HCT116 (cell line): Measurements from ENCODE around the gene KCTD2. TPM values are rescaled to one million over a fixed set of nuclear protein-coding genes. Genes with fewer than 3 reads are reported as not detected.
A peak's percentile ranks its signal among the peaks of the same experiment; 100 is the strongest.

Source experiments
- ATAC-seq: fragments of 200-7000 bp; cut with Tn5 transposase; 2 replicates; pipeline ENCODE4 v1.9.1; 2020; ENCODE audit warnings: mild to moderate bottlenecking, moderate library complexity
- BruUV-seq: library from RNA; stranded (reverse); fragments of 400-500 nt; replicated peaks from 2 replicates; lab custom pipeline; 2021; lab: Mats Ljungman, UMichigan
- CTCF ChIA-PET: fragments of 300-600 bp; sonication (Branson Sonifier 250); formaldehyde crosslinking; loops from one replicate; lab custom pipeline; 2021; ENCODE audit warnings: antibody characterized with exemption; lab: Charles Lee
- POLR2A ChIA-PET: fragments of 300-600, 350-600 bp; sonication (Branson Sonifier 250); formaldehyde crosslinking; loops from one replicate; lab custom pipeline; 2021; ENCODE audit warnings: antibody characterized with exemption; lab: Charles Lee
- RAD21 ChIA-PET, 2 experiments: fragments of 300-600 bp; sonication (Branson Sonifier 250); formaldehyde crosslinking; loops; one replicate each; lab custom pipeline; 2023; ENCODE audit warnings: low total read pairs in 2 of 2; ENCODE audit not compliant: uncharacterized antibody in 2 of 2, unreplicated experiment in 2 of 2, low non-redundant PET in 1 of 2; lab: Charles Lee
- DNase-seq: peaks from one replicate; pipeline ENCODE4 v3.0.0-alpha.2; 2010; ENCODE audit warnings: low read depth, low spot score
- H2AFZ ChIP-seq: fragments of 200-600 bp; shearing (Covaris generic), sonication (generic); 2 replicates; pipeline ENCODE4 v1.6.1; 2017; ENCODE audit warnings: low read depth, mixed run types, mixed read lengths, antibody characterized with exemption, low read length; ENCODE audit not compliant: poor library complexity, severe bottlenecking
- H3K27ac ChIP-seq: 2 replicates; pipeline ENCODE4 v1.5.1; 2012; ENCODE audit warnings: low read depth, low read length
- H3K27me3 ChIP-seq: fragments of 200-600 bp; sonication (generic); 2 replicates; pipeline ENCODE4 v1.6.1; 2016; ENCODE audit warnings: mixed run types, low read length, mixed read lengths; ENCODE audit not compliant: insufficient read depth
- H3K36me3 ChIP-seq, 2 experiments: fragments of 200-500 bp in 1 of 2; fragments of 200-600 bp in 1 of 2; sonication (Bioruptor generic) in 1 of 2; sonication (generic) in 1 of 2; 2 replicates each; pipeline versions ENCODE4 v1.5.1 to v1.6.1; 2014 to 2016; ENCODE audit warnings: low read length in 2 of 2, inconsistent platforms in 1 of 2, mixed read lengths in 1 of 2, mixed run types in 1 of 2; ENCODE audit not compliant: insufficient read depth in 2 of 2, control insufficient read depth in 1 of 2
- H3K4me1 ChIP-seq, 2 experiments: fragments of 200-600 bp in 1 of 2; sonication (generic) in 1 of 2; 2 replicates each; pipeline versions ENCODE4 v1.5.1 to v1.6.1; 2012 to 2017; ENCODE audit warnings: low read length in 2 of 2, inconsistent platforms in 1 of 2, mild to moderate bottlenecking in 1 of 2, mixed read lengths in 1 of 2, mixed run types in 1 of 2, moderate library complexity in 1 of 2; ENCODE audit not compliant: insufficient read depth in 2 of 2, control insufficient read depth in 1 of 2
- H3K4me2 ChIP-seq: fragments of 200-600 bp; sonication (generic); 2 replicates; pipeline ENCODE4 v1.6.1; 2017; ENCODE audit warnings: mixed run types, low read length, mixed read lengths
- H3K4me3 ChIP-seq, 2 experiments: fragments of 200-600 bp in 1 of 2; sonication (generic) in 1 of 2; replicated peaks in 1 of 2; 2 replicates each; pipeline ENCODE4 v1.5.1; 2011 to 2016; ENCODE audit warnings: low read length in 2 of 2, control low read depth in 1 of 2, low read depth in 1 of 2, mild to moderate bottlenecking in 1 of 2, mixed read lengths in 1 of 2, mixed run types in 1 of 2
- H3K79me2 ChIP-seq: fragments of 200-600 bp; sonication (generic); 2 replicates; pipeline ENCODE4 v1.6.1; 2017; ENCODE audit warnings: mild to moderate bottlenecking, mixed run types, low read length, moderate library complexity, mixed read lengths; ENCODE audit not compliant: insufficient read depth
- H3K9ac ChIP-seq: fragments of 200-600 bp; sonication (generic); 2 replicates; pipeline ENCODE4 v1.6.1; 2016; ENCODE audit warnings: low read length, mixed read lengths
- H3K9me2 ChIP-seq: fragments of 200-600 bp; sonication (generic), shearing (Covaris generic); 2 replicates; pipeline ENCODE4 v1.6.1; 2017; ENCODE audit warnings: mixed run types, mild to moderate bottlenecking, moderate library complexity; ENCODE audit not compliant: insufficient read depth
- H3K9me3 ChIP-seq, 2 experiments: fragments of 200-500 bp in 1 of 2; fragments of 200-600 bp in 1 of 2; sonication (Bioruptor generic) in 1 of 2; sonication (generic) in 1 of 2; 2 replicates each; pipeline ENCODE4 v1.6.1; 2014 to 2017; ENCODE audit warnings: low read length in 2 of 2, mixed read lengths in 2 of 2, inconsistent platforms in 1 of 2, low read depth in 1 of 2, mild to moderate bottlenecking in 1 of 2, mixed run types in 1 of 2, moderate library complexity in 1 of 2; ENCODE audit not compliant: control insufficient read depth in 1 of 2, insufficient read depth in 1 of 2
- H4K20me1 ChIP-seq: fragments of 200-600 bp; sonication (generic), shearing (Covaris generic); 2 replicates; pipeline ENCODE4 v1.6.1; 2017; ENCODE audit warnings: mixed run types, mild to moderate bottlenecking, moderate library complexity; ENCODE audit not compliant: insufficient read depth
- ATF3 ChIP-seq: IDR thresholded peaks from 2 replicates; pipeline ENCODE4 v1.6.1; 2012
- CBX3 ChIP-seq: IDR thresholded peaks from 2 replicates; pipeline ENCODE4 v1.6.1; 2012; ENCODE audit warnings: low read depth
- CEBPB ChIP-seq: IDR thresholded peaks from 2 replicates; pipeline ENCODE4 v1.6.1; 2012; ENCODE audit warnings: low read depth
- CTCF ChIP-seq, 3 experiments: fragments of 200-600 bp in 1 of 3; sonication (generic) in 1 of 3; IDR thresholded peaks in 2 of 3; conservative IDR thresholded peaks in 1 of 3; 2 replicates each; pipeline ENCODE4 v1.5.1; 2012 to 2017; ENCODE audit warnings: low read depth in 2 of 3, low read length in 2 of 3, antibody characterized with exemption in 1 of 3, borderline replicate concordance in 1 of 3, control low read depth in 1 of 3, mild to moderate bottlenecking in 1 of 3, mixed read lengths in 1 of 3, mixed run types in 1 of 3, moderate library complexity in 1 of 3; ENCODE audit not compliant: insufficient read depth in 1 of 3
- ELF1 ChIP-seq: IDR thresholded peaks from 2 replicates; pipeline ENCODE4 v1.6.1; 2012; ENCODE audit warnings: low read depth, borderline replicate concordance
- EZH2 ChIP-seq: fragments of 200-600 bp; sonication (generic); IDR thresholded peaks from 2 replicates; pipeline ENCODE4 v1.6.1; 2017; ENCODE audit warnings: antibody characterized with exemption, mixed run types
- EZH2phosphoT487 ChIP-seq: fragments of 200-600 bp; IDR thresholded peaks from 2 replicates; pipeline ENCODE4 v1.6.1; 2018; ENCODE audit warnings: antibody characterized with exemption, borderline replicate concordance
- FOSL1 ChIP-seq: IDR thresholded peaks from 2 replicates; pipeline ENCODE4 v1.6.1; 2012; ENCODE audit warnings: low read depth
- JUND ChIP-seq: IDR thresholded peaks from 2 replicates; pipeline ENCODE4 v1.6.1; 2012
- MAX ChIP-seq: IDR thresholded peaks from 2 replicates; pipeline ENCODE4 v1.6.1; 2012
- POLR2AphosphoS5 ChIP-seq: IDR thresholded peaks from 2 replicates; pipeline ENCODE4 v1.6.1; 2011; ENCODE audit warnings: mild to moderate bottlenecking, low read depth, low read length, moderate library complexity
- RAD21 ChIP-seq: IDR thresholded peaks from 2 replicates; pipeline ENCODE4 v1.6.1; 2012; ENCODE audit warnings: low read depth, mild to moderate bottlenecking
- REST ChIP-seq: IDR thresholded peaks from 2 replicates; pipeline ENCODE4 v1.6.1; 2012; ENCODE audit warnings: low read depth
- SIN3A ChIP-seq: IDR thresholded peaks from 2 replicates; pipeline ENCODE4 v1.6.1; 2012; ENCODE audit warnings: low read depth
- SP1 ChIP-seq: IDR thresholded peaks from 2 replicates; pipeline ENCODE4 v1.6.1; 2012; ENCODE audit warnings: low read depth
- SRF ChIP-seq: IDR thresholded peaks from 2 replicates; pipeline ENCODE4 v1.6.1; 2012; ENCODE audit warnings: low read depth
- TCF7L2 ChIP-seq: IDR thresholded peaks from 2 replicates; pipeline ENCODE4 v1.7.0; 2011; ENCODE audit warnings: borderline replicate concordance, inconsistent platforms; ENCODE audit not compliant: insufficient read depth, insufficient read length; ENCODE audit errors: extremely low read depth
- YY1 ChIP-seq: IDR thresholded peaks from 2 replicates; pipeline ENCODE4 v1.6.1; 2011; ENCODE audit warnings: low read length, low read depth, moderate library complexity, mild to moderate bottlenecking; ENCODE audit not compliant: insufficient replicate concordance; ENCODE audit errors: extremely low read depth
- ZFX ChIP-seq: fragments of 450-650 bp; IDR thresholded peaks from 2 replicates; pipeline ENCODE4 v1.6.1; 2017
- ZNF274 ChIP-seq: fragments of 200-500 bp; sonication (Bioruptor generic); IDR thresholded peaks from 2 replicates; pipeline ENCODE4 v1.6.1; 2014; ENCODE audit warnings: mild to moderate bottlenecking, low read depth, low read length, inconsistent platforms
- intact Hi-C: fragments of 100-400 bp; cut with micrococcal nuclease; formaldehyde crosslinking; loops from 2 replicates; pipeline ENCODE4 v1.10.0; 2022
- total RNA-seq: library from RNA; stranded (reverse); gene quantifications from one replicate; pipeline ENCODE4 v1.2.1, GENCODE V29; 2021; ENCODE audit not compliant: unreplicated experiment

The KCTD2 gene
- total RNA-seq, 1 experiment from 2014 or later: 23.3 TPM

GRCh38 chr17:75109407-75110233 lies 62.6 kb downstream of the KCTD2 start, which contains the start of gene ARMC7:
Gene ARMC7, plus strand, starts transcription at chr17:75109969. Its CDS starts 320 bp downstream, at chr17:75110289.
- no peaks in the 10 kb centered on the region for H3K9me3 ChIP-seq
- DNase-seq (peak; percentile 72), ATAC-seq (peak; percentile 76)
- ChIA-PET CTCF (interaction anchor here (1.0 to 2.9 kb wide), 10 partner anchors 21 to 303 kb away, joined by 3 to 14 read pairs (median 6); partner anchors contain the start of gene NT5C), RAD21 (interaction anchor here (0.7 to 1.0 kb wide), 3 partner anchors 21 to 55 kb away, joined by 3 to 5 read pairs (median 3); no protein-coding TSS in a partner anchor), POLR2A (interaction anchor here (0.6 to 1.7 kb wide), 12 partner anchors 8 to 237 kb away, joined by 3 to 13 read pairs (median 4); partner anchors contain the start of genes FDXR, NT5C, NUP85 and SLC16A5)
- H3K4me1 ChIP-seq: peaks cover 19 to 51% of the 10 kb centered on the region in 2 experiments
- peaks cover 0 to 15% of the 10 kb centered on the region in 2 experiments; a peak in 2 of 4 replicates for H3K36me3 ChIP-seq
- no peaks in the 10 kb centered on the region for H3K27me3 ChIP-seq
- TSS peak; percentile 88 for BruUV-seq
- peak within 1 kb of the TSS; percentile 72 for H3K27ac ChIP-seq
- H3K79me2 ChIP-seq: peaks cover 39% of the 10 kb centered on the region
- no peak within 1 kb of the TSS for H2AFZ ChIP-seq
- peak within 1 kb of the TSS; percentile 89 for H3K4me2 ChIP-seq
- no peaks in the 10 kb centered on the region; the same call in 1 of the 2 replicates for H4K20me1 ChIP-seq
- peak within 1 kb of the TSS; percentile 82 for H3K9ac ChIP-seq
- no peaks in the 10 kb centered on the region for H3K9me2 ChIP-seq
- peak within 1 kb of the TSS; percentile 81 to 91 for H3K4me3 ChIP-seq
- intact Hi-C loops: loop anchor here (2.0 to 10.0 kb wide), 4 partner anchors 37 to 155 kb away; partner anchors contain the start of genes GGA3 and MRPS7
- TF ChIP-seq SIN3A (no peak; the same call in 1 of the 2 replicates), EZH2phosphoT487 (no peak), FOSL1 (no peak), JUND (no peak), RAD21 (peak; percentile 39), MAX (peak; percentile 44; the same call in 1 of the 2 replicates), SP1 (no peak), SRF (no peak), CBX3 (no peak), EZH2 (no peak), ZFX (peak; percentile 15; the same call in 1 of the 2 replicates), YY1 (no peak), CTCF (IDR thresholded peaks at IDR 0.05 in 2 of 3, conservative IDR thresholded peaks at IDR 0.05 in 1 of 3; ENCODE audit: borderline replicate concordance in 1 of 3, insufficient read depth in 1 of 3, low read depth in 2 of 3, low read length in 2 of 3) (no peak), TCF7L2 (no peak), ELF1 (no peak), ZNF274 (no peak), REST (no peak), POLR2AphosphoS5 (peak; percentile 97), CEBPB (no peak), ATF3 (no peak)
